Omental fat pad (tissue), 4 donors: ENCODE results near the gene IFITM2. TPM values are rescaled to one million over a fixed set of nuclear protein-coding genes. Genes with fewer than 3 reads are reported as not detected.
"Not testable (repeated sequence)": the region's sequence is repeated elsewhere in the genome, so short reads cannot be mapped to it uniquely, and the experiment has no call there.

ENCODE experiments used
- ATAC-seq: fragments of 150-250 bp; one replicate; pipeline ENCODE4 v1.9.1; 2016; ENCODE audit warnings: mild to moderate bottlenecking, moderate library complexity; ENCODE audit not compliant: low FRiP score
- DNase-seq: peaks from one replicate; pipeline ENCODE4 v3.0.0-alpha.2; 2019; ENCODE audit warnings: low spot score
- CTCF ChIP-seq, 3 donors: fragments of 450-650 bp; IDR thresholded peaks; one replicate each; pipeline ENCODE4 v1.5.1; 2016 to 2017; ENCODE audit warnings: antibody characterized with exemption in 3 of 3, mild to moderate bottlenecking in 3 of 3, moderate library complexity in 2 of 3
- total RNA-seq, 4 donors: library from RNA; depleted of rRNA; stranded (reverse); fragments of >200 nt; gene quantifications; one replicate each; pipeline ENCODE4 v1.1.0, GENCODE V29; 2016

The IFITM2 gene
- total RNA-seq, result 100 to 1,000 TPM; 266 to 442 (median 382) TPM

DNA sequence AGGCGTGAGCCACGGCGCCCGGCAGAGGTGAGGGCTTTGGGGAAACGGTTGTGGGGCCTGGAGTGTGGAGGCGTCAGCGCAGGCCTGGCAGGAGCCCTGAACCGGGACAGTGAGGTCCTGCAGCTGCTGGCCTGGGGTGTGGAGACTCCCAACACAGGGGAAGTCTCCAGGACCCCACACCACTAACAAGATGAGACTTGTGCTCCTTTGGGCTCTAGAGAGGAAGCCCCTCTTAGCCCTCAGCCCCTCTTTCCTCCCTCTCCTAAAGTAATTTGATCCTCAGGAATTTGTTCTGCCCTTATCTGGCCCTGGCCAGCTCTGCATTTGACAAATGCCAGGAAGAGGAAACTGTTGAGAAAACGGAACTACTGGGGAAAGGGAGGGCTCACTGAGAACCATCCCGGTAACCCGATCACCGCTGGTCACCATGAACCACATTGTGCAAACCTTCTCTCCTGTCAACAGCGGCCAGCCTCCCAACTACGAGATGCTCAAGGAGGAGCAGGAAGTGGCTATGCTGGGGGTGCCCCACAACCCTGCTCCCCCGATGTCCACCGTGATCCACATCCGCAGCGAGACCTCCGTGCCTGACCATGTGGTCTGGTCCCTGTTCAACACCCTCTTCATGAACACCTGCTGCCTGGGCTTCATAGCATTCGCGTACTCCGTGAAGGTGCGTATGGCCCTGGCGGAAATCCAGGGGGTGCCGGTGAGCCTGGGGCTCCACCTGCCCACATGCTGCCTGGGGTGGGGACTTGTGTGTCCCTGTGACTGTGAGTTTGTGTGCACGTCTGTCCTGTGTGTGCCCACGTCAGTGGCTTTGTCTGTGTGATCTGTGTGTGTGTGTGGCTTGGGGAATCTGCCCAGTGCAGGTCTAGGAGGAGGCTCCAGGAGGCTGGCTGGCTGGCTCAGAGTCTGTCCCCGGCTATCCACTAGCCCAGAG lies at the start of gene IFITM2:
Gene IFITM2 (plus strand): TSS at position 51 of the 943 bp plus-strand sequence. CDS start 377 bp downstream, at position 428.
- not testable (repeated sequence) for DNase-seq
- ATAC-seq, result peak; percentile 59

DNA sequence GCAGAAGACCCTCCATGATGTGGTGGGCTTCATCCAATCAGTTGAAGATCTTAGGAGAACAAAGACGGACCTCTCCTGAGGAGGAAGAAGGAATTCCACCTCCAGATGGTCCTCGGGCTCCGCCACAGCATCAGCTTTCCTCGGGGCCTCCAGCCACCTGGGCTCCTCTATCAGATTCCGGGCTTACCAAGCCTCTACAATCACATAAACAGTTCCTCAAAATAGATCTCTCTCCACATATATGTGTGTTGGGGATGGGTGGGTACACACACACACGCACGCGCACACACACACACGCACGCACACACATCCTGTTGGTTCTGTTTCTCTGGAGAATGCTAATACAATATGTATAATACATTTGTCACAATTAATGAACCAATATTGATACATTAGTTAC lies 48.2 kb upstream of the IFITM2 start:
- ATAC-seq, result no peak
- TF ChIP-seq CTCF (IDR thresholded peaks at IDR 0.05), result no peak
- DNase-seq, result no peak

GRCh38 chr11:261624-262023 lies 46.0 kb upstream of the IFITM2 start:
- no peak for TF ChIP-seq CTCF (IDR thresholded peaks at IDR 0.05)

GRCh38 chr11:266676-267439 lies 40.8 kb upstream of the IFITM2 start:
- no peak for TF ChIP-seq CTCF (IDR thresholded peaks at IDR 0.05)
- DNase-seq (no peak), ATAC-seq (no peak)

More at GRCh38 chr11:261624-262023, 46.0 kb upstream of the IFITM2 start:
- ATAC-seq, result no peak
- no peak for DNase-seq

DNA sequence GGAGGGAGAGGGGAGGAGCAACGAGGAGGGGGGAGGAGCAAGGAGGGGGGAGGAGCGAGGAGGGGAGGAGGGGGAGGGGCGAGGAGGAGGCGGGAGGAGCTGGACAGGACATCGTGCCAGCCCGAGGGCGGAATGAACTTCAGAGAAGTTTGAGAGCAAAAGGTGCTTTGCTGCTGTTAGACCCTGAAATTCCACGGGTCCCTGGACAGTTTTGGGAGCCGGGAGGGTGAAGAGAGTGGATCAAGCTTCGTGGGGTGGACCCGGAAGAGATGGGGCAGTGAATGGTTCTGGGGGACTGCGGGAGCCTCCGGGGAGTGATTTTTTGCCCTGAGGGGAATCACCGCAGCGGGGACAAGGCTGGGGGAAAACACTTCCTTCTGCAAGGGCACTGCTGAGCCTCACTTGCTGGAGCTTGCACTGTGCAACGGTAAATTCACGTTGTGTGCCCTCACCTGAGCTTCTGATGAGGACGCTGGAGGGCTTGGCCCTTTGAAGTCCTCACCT lies 40.1 kb upstream of the IFITM2 start:
- ATAC-seq, result no peak
- DNase-seq, result no peak
- TF ChIP-seq CTCF (IDR thresholded peaks at IDR 0.05), result no peak

GRCh38 chr11:268716-269145 lies 38.9 kb upstream of the IFITM2 start:
- peak; percentile 53 for ATAC-seq
- not testable (repeated sequence) for DNase-seq

GRCh38 chr11:269146-269890 lies 38.3 kb upstream of the IFITM2 start:
- DNase-seq, result no peak
- no peak for TF ChIP-seq CTCF (IDR thresholded peaks at IDR 0.05)
- peak; percentile 26 for ATAC-seq
